Panc1 (cell line): ENCODE measurements around the gene MYO1H.

ENCODE experiments used
- CTCF ChIP-seq: fragments of 450-650 bp; IDR thresholded peaks from 2 replicates; pipeline ENCODE4 v1.5.1; 2017; ENCODE audit warnings: mild to moderate bottlenecking
- POLR2AphosphoS5 ChIP-seq: IDR thresholded peaks from 2 replicates; pipeline ENCODE4 v1.6.1; 2012; ENCODE audit warnings: mild to moderate bottlenecking, low read depth, low read length, moderate library complexity
- REST ChIP-seq, 2 experiments: IDR thresholded peaks; 2 replicates each; pipeline ENCODE4 v1.6.1; 2011 to 2012; ENCODE audit warnings: low read depth in 2 of 2, control low read depth in 1 of 2, low read length in 1 of 2, mild to moderate bottlenecking in 1 of 2, moderate library complexity in 1 of 2; ENCODE audit not compliant: insufficient read depth in 1 of 2
- SIN3A ChIP-seq: IDR thresholded peaks from 2 replicates; pipeline ENCODE4 v1.6.1; 2012; ENCODE audit warnings: low read depth, mild to moderate bottlenecking, low read length, moderate library complexity, borderline replicate concordance; ENCODE audit not compliant: insufficient read depth
- TCF7L2 ChIP-seq: IDR thresholded peaks from 2 replicates; pipeline ENCODE4 v1.6.1; 2011; ENCODE audit warnings: mild to moderate bottlenecking, low read depth, low read length, inconsistent platforms

- no peak for TF ChIP-seq CTCF
- no peak for TF ChIP-seq SIN3A
- TF ChIP-seq POLR2AphosphoS5: no peak
- TF ChIP-seq REST (IDR thresholded peaks at IDR 0.05; ENCODE audit: insufficient read depth in 1 of 2, low read depth in 2 of 2, low read length in 1 of 2): no peak
- TF ChIP-seq TCF7L2: no peak
These were observed 134.2 kb downstream of the MYO1H start for GRCh38 chr12:109481863-109482262.
